Astrocyte (in vitro differentiated cells and primary cell): ENCODE results near the gene RAN. TPM values are rescaled to one million over a fixed set of nuclear protein-coding genes. Genes with fewer than 3 reads are reported as not detected.
"Not testable (repeated sequence)": the region's sequence is repeated elsewhere in the genome, so short reads cannot be mapped to it uniquely, and the experiment has no call there.

Experiments
- DNase-seq: peaks from one replicate; pipeline ENCODE4 v3.0.0-alpha.2; 2010; ENCODE audit warnings: low read depth
- FAIRE-seq: peaks from 2 replicates; lab custom pipeline; 2011; peaks lifted over from hg19 to GRCh38; lab: Jason Lieb, UNC
- H2AFZ ChIP-seq: 2 replicates; pipeline ENCODE4 v1.6.0; 2012; ENCODE audit warnings: low read depth, low read length, inconsistent platforms
- H3K27ac ChIP-seq: 2 replicates; pipeline ENCODE4 v1.5.1; 2011; ENCODE audit warnings: low read depth, low read length, inconsistent platforms
- H3K27me3 ChIP-seq: 2 replicates; pipeline ENCODE4 v1.6.0; 2011; ENCODE audit warnings: low read length, inconsistent platforms; ENCODE audit not compliant: insufficient read depth
- H3K36me3 ChIP-seq: 2 replicates; pipeline ENCODE4 v1.5.1; 2011; ENCODE audit warnings: low read length, inconsistent platforms; ENCODE audit not compliant: insufficient read depth
- H3K4me1 ChIP-seq: 2 replicates; pipeline ENCODE4 v1.5.1; 2011; ENCODE audit warnings: low read length, inconsistent platforms; ENCODE audit not compliant: insufficient read depth
- H3K4me2 ChIP-seq: 2 replicates; pipeline ENCODE4 v1.6.0; 2012; ENCODE audit warnings: low read length, inconsistent platforms
- H3K4me3 ChIP-seq: 2 replicates; pipeline ENCODE4 v1.5.1; 2011; ENCODE audit warnings: low read depth, mild to moderate bottlenecking, low read length, inconsistent platforms; ENCODE audit not compliant: insufficient read depth
- H3K79me2 ChIP-seq: 2 replicates; pipeline ENCODE4 v1.6.0; 2012; ENCODE audit warnings: mild to moderate bottlenecking, low read length, inconsistent platforms; ENCODE audit not compliant: insufficient read depth
- H3K9ac ChIP-seq: 2 replicates; pipeline ENCODE4 v1.6.0; 2012; ENCODE audit warnings: mild to moderate bottlenecking, low read length, inconsistent platforms
- H3K9me3 ChIP-seq: 2 replicates; pipeline ENCODE4 v1.5.1; 2012; ENCODE audit warnings: low read depth, mild to moderate bottlenecking, low read length, inconsistent platforms; ENCODE audit not compliant: insufficient read depth
- H4K20me1 ChIP-seq: 2 replicates; pipeline ENCODE4 v1.6.0; 2012; ENCODE audit warnings: low read length, inconsistent platforms; ENCODE audit not compliant: insufficient read depth
- H3K27ac Mint-ChIP-seq: one replicate; pipeline ENCODE4 v1.8.0; 2021; ENCODE audit warnings: mild to moderate bottlenecking, mixed read lengths; ENCODE audit not compliant: unreplicated experiment
- H3K27me3 Mint-ChIP-seq: one replicate; pipeline ENCODE4 v1.8.0; 2021; ENCODE audit warnings: low read depth, mixed read lengths; ENCODE audit not compliant: unreplicated experiment
- H3K36me3 Mint-ChIP-seq: one replicate; pipeline ENCODE4 v1.8.0; 2021; ENCODE audit warnings: low read depth, mixed read lengths; ENCODE audit not compliant: unreplicated experiment
- H3K4me1 Mint-ChIP-seq: one replicate; pipeline ENCODE4 v1.8.0; 2021; ENCODE audit warnings: low read depth, mixed read lengths; ENCODE audit not compliant: unreplicated experiment
- H3K4me3 Mint-ChIP-seq: one replicate; pipeline ENCODE4 v1.8.0; 2021; ENCODE audit warnings: mild to moderate bottlenecking, moderate library complexity, mixed read lengths; ENCODE audit not compliant: unreplicated experiment
- H3K9me3 Mint-ChIP-seq: one replicate; pipeline ENCODE4 v1.8.0; 2021; ENCODE audit warnings: mild to moderate bottlenecking, mixed read lengths; ENCODE audit not compliant: unreplicated experiment
- EZH2 ChIP-seq: IDR thresholded peaks from 2 replicates; pipeline ENCODE4 v1.6.1; 2012; ENCODE audit warnings: mild to moderate bottlenecking, low read length, inconsistent platforms; ENCODE audit not compliant: insufficient read depth
- total RNA-seq: library from RNA; stranded (reverse); gene quantifications from 2 replicates; pipeline ENCODE4 v1.2.1, GENCODE V29; 2021
- TF ChIP-seq, protein P1 (sequence below): IDR thresholded peaks from 2 replicates; pipeline ENCODE4 v1.5.1; 2011; ENCODE audit warnings: low read depth, mild to moderate bottlenecking, inconsistent platforms, low read length, moderate library complexity; ENCODE audit not compliant: insufficient read depth

RAN gene
- total RNA-seq, 1 donor from 2014 or later = 872 TPM

DNA sequence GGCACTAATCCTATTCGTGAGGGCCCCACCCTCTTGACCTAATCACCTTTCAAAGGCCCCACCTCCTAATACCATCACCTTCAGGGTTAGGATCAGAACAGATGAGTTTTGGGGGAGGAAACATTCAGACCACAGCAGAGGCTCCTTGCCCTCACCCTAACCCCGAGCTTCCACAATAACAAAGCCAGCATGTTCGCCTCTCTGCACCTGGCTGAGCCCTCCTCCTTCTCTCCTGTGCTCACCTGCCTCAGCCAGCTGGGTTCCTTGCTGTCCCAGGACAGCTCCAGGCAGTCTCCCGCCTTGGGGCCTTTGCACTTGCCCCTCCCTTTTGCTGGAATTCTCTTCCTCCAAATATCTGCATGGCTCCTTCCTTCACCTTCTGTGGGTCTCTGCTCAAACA is 9.7 kb upstream of the RAN start:
- Histone ChIP-seq H3K27me3 (no peaks in the 10 kb centered on the region), H3K79me2 (no peaks in the 10 kb centered on the region), H3K27ac (no peak overlapping the region), H3K4me3 (no peak overlapping the region), H2AFZ (no peak overlapping the region), H3K4me2 (no peak overlapping the region), H3K9ac (no peak overlapping the region), H3K4me1 (no peaks in the 10 kb centered on the region), H3K9me3 (no peaks in the 10 kb centered on the region), H4K20me1 (no peaks in the 10 kb centered on the region), H3K36me3 (no peaks in the 10 kb centered on the region)
- TF ChIP-seq, protein P1, sequence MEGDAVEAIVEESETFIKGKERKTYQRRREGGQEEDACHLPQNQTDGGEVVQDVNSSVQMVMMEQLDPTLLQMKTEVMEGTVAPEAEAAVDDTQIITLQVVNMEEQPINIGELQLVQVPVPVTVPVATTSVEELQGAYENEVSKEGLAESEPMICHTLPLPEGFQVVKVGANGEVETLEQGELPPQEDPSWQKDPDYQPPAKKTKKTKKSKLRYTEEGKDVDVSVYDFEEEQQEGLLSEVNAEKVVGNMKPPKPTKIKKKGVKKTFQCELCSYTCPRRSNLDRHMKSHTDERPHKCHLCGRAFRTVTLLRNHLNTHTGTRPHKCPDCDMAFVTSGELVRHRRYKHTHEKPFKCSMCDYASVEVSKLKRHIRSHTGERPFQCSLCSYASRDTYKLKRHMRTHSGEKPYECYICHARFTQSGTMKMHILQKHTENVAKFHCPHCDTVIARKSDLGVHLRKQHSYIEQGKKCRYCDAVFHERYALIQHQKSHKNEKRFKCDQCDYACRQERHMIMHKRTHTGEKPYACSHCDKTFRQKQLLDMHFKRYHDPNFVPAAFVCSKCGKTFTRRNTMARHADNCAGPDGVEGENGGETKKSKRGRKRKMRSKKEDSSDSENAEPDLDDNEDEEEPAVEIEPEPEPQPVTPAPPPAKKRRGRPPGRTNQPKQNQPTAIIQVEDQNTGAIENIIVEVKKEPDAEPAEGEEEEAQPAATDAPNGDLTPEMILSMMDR = no peak
- TF ChIP-seq EZH2 = no peak
- H3K27ac Mint-ChIP-seq = no peak overlapping the region
- H3K9me3 Mint-ChIP-seq = peaks cover under 1% of the 10 kb centered on the region
- no peak for FAIRE-seq
- no peaks in the 10 kb centered on the region for H3K4me1 Mint-ChIP-seq
- no peak for DNase-seq
- H3K36me3 Mint-ChIP-seq = no peaks in the 10 kb centered on the region
- H3K27me3 Mint-ChIP-seq = no peaks in the 10 kb centered on the region
- no peak overlapping the region for H3K4me3 Mint-ChIP-seq

DNA sequence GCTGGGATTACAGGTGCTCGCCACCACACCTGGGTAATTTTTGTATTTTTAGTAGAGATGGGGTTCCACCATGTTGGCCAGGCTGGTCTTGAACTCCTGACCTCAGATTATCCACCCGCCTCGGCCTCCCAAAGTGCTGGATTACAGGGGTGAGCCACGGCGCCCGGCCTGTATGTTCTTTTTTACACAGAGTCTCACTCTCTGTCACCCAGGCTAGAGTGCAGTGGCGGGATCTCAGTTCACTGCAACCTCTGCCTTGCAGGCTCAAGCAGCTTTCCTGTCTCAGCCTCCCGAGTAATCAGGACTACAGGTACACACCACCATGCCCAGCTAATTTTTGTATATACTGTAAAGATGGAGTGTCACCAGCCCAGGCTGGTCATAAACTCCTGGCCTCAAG is 9.1 kb upstream of the RAN start:
- not testable (repeated sequence) for H3K9me3 ChIP-seq, H4K20me1 ChIP-seq, DNase-seq, H2AFZ ChIP-seq, FAIRE-seq, H3K9ac ChIP-seq, H3K36me3 ChIP-seq, H3K36me3 Mint-ChIP-seq, H3K4me1 ChIP-seq, H3K9me3 Mint-ChIP-seq, H3K79me2 ChIP-seq, H3K27ac Mint-ChIP-seq, H3K27me3 Mint-ChIP-seq, H3K4me3 Mint-ChIP-seq, H3K4me2 ChIP-seq, H3K4me1 Mint-ChIP-seq, H3K27ac ChIP-seq, H3K27me3 ChIP-seq, H3K4me3 ChIP-seq

DNA sequence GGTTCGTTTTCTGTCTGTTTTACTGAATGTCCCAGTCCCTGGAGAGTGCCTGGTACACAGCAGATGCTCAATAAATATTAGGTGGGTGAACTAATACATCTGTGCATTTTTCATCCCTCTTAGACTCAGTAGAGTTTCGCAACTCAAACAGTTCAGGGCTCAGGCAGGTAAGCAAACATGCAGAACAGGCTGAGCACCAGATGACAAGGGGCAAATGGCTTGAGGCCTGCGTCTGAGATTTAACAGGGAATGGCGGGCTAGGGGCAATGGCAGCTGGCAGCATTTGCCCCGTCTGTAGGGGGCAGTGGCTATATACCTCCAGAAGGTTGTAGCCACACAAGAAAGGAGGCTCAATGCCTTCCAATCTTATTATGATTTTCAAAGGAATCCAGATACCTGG is 8.6 kb upstream of the RAN start:
- Histone ChIP-seq H3K27ac (no peak overlapping the region), H3K9ac (no peak overlapping the region), H3K4me1 (no peaks in the 10 kb centered on the region), H2AFZ (no peak overlapping the region), H3K9me3 (no peaks in the 10 kb centered on the region), H3K4me2 (no peak overlapping the region), H3K27me3 (no peaks in the 10 kb centered on the region), H4K20me1 (no peaks in the 10 kb centered on the region), H3K79me2 (no peaks in the 10 kb centered on the region), H3K36me3 (no peaks in the 10 kb centered on the region), H3K4me3 (no peak overlapping the region)
- Mint-ChIP-seq H3K4me1 (no peaks in the 10 kb centered on the region), H3K27me3 (no peaks in the 10 kb centered on the region), H3K36me3 (no peaks in the 10 kb centered on the region), H3K9me3 (no peaks in the 10 kb centered on the region), H3K27ac (no peak overlapping the region), H3K4me3 (no peak overlapping the region)
- DNase-seq (no peak), FAIRE-seq (no peak)
- TF ChIP-seq EZH2 = no peak
- TF ChIP-seq, protein P1 = no peak
